Mesendoderm (in vitro differentiated cells): ENCODE results near the gene TSC2.
"Not testable (repeated sequence)": the region's sequence is repeated elsewhere in the genome, so short reads cannot be mapped to it uniquely, and the experiment has no call there.

Experiments used
- DNase-seq: peaks from one replicate; pipeline ENCODE4 v3.0.0; 2013
- H2AK5ac ChIP-seq: 2 replicates; pipeline ENCODE4 v1.6.1; 2013; ENCODE audit warnings: low read length, inconsistent platforms
- H2BK120ac ChIP-seq: 2 replicates; pipeline ENCODE4 v1.6.1; 2013; ENCODE audit warnings: low read depth, mild to moderate bottlenecking, low read length, moderate library complexity, mixed read lengths
- H2BK15ac ChIP-seq: replicated peaks from 2 replicates; pipeline ENCODE4 v1.6.1; 2013; ENCODE audit warnings: low read depth, mild to moderate bottlenecking, moderate library complexity
- H2BK5ac ChIP-seq: 2 replicates; pipeline ENCODE4 v1.6.1; 2013; ENCODE audit warnings: low read length, inconsistent platforms
- H3K18ac ChIP-seq: 2 replicates; pipeline ENCODE4 v1.6.1; 2013; ENCODE audit warnings: mild to moderate bottlenecking, low read length, mixed read lengths
- H3K23ac ChIP-seq: one replicate; pipeline ENCODE4 v1.6.1; 2013; ENCODE audit warnings: low read length
- H3K27ac ChIP-seq: 2 replicates; pipeline ENCODE4 v1.5.1; 2013; ENCODE audit warnings: low read depth, mild to moderate bottlenecking, inconsistent platforms, low read length, moderate library complexity
- H3K27me3 ChIP-seq: 2 replicates; pipeline ENCODE4 v1.6.1; 2013; ENCODE audit warnings: low read length, control low read depth, mild to moderate bottlenecking, inconsistent platforms; ENCODE audit not compliant: insufficient read depth, poor library complexity
- H3K36me3 ChIP-seq: 2 replicates; pipeline ENCODE4 v1.6.1; 2013; ENCODE audit warnings: low read length, inconsistent platforms; ENCODE audit not compliant: control insufficient read depth, insufficient read depth
- H3K4ac ChIP-seq: one replicate; pipeline ENCODE4 v1.6.1; 2013; ENCODE audit warnings: low read depth, mild to moderate bottlenecking, low read length, moderate library complexity
- H3K4me1 ChIP-seq: 2 replicates; pipeline ENCODE4 v1.6.1; 2013; ENCODE audit warnings: low read depth, low read length, inconsistent platforms; ENCODE audit not compliant: control insufficient read depth
- H3K4me2 ChIP-seq: 2 replicates; pipeline ENCODE4 v1.6.1; 2013; ENCODE audit warnings: low read length
- H3K4me3 ChIP-seq: 2 replicates; pipeline ENCODE4 v1.5.1; 2013; ENCODE audit warnings: mild to moderate bottlenecking, low read length
- H3K56ac ChIP-seq: one replicate; pipeline ENCODE4 v1.6.1; 2013; ENCODE audit warnings: low read length
- H3K79me1 ChIP-seq: 2 replicates; pipeline ENCODE4 v1.6.1; 2013; ENCODE audit warnings: low read length, inconsistent platforms
- H3K79me2 ChIP-seq: 2 replicates; pipeline ENCODE4 v1.6.1; 2013; ENCODE audit warnings: mild to moderate bottlenecking, low read length; ENCODE audit not compliant: control insufficient read depth, insufficient read depth
- H3K9ac ChIP-seq: 2 replicates; pipeline ENCODE4 v1.6.1; 2013; ENCODE audit warnings: low read length, inconsistent platforms
- H4K5ac ChIP-seq: one replicate; pipeline ENCODE4 v1.6.1; 2013; ENCODE audit warnings: low read length
- H4K8ac ChIP-seq: one replicate; pipeline ENCODE4 v1.6.1; 2013; ENCODE audit warnings: low read depth, mild to moderate bottlenecking, control low read depth, low read length, moderate library complexity
- WGBS: extraction: QIAGEN DNeasy Blood & Tissue Kit; methylation state at CpG from one replicate; pipeline ENCODE4 v1.1.7; 2013; ENCODE audit warnings: low lambda C conversion rate, missing lambda C conversion rate; ENCODE audit not compliant: insufficient coverage; ENCODE audit errors: extremely low coverage; 5-methylcytosine and 5-hydroxymethylcytosine counted together

Gene TSC2

GRCh38 chr16:2117960-2118722, 70.4 kb downstream of the TSC2 start:
- not testable (repeated sequence) for H3K36me3 ChIP-seq

GRCh38 chr16:2121325-2121724, 73.5 kb downstream of the TSC2 start:
- not testable (repeated sequence) for H2BK15ac ChIP-seq, H3K18ac ChIP-seq, H3K4me1 ChIP-seq, H4K5ac ChIP-seq, H3K36me3 ChIP-seq, H2BK5ac ChIP-seq, H3K4me2 ChIP-seq, H3K56ac ChIP-seq, H3K27me3 ChIP-seq, H2BK120ac ChIP-seq, H2AK5ac ChIP-seq, H3K23ac ChIP-seq, H3K27ac ChIP-seq, H3K4me3 ChIP-seq, H3K4ac ChIP-seq, H3K9ac ChIP-seq, H4K8ac ChIP-seq, H3K79me2 ChIP-seq, H3K79me1 ChIP-seq
- WGBS = no CpG with 5 or more reads among the region's 9 CpGs
- peak; percentile 43 for DNase-seq

More at GRCh38 chr16:2117960-2118722, 70.4 kb downstream of the TSC2 start:
- not testable (repeated sequence) for H3K79me2 ChIP-seq, H3K27ac ChIP-seq, H4K5ac ChIP-seq, H2AK5ac ChIP-seq, H3K27me3 ChIP-seq, H3K4me2 ChIP-seq, H3K23ac ChIP-seq, H2BK5ac ChIP-seq, DNase-seq, H3K4me1 ChIP-seq, H2BK120ac ChIP-seq, H4K8ac ChIP-seq, H3K18ac ChIP-seq, H3K56ac ChIP-seq, H3K79me1 ChIP-seq, H3K4me3 ChIP-seq, H3K4ac ChIP-seq, H3K9ac ChIP-seq, H2BK15ac ChIP-seq
- no CpG with 5 or more reads among the region's 35 CpGs for WGBS

- Histone ChIP-seq H3K4me3 (no peak overlapping the region), H4K5ac (no peak overlapping the region), H3K79me1 (no peaks in the 10 kb centered on the region), H3K36me3 (no peaks in the 10 kb centered on the region), H3K4me1 (no peaks in the 10 kb centered on the region), H2AK5ac (no peak overlapping the region), H3K4me2 (no peak overlapping the region), H3K23ac (no peak overlapping the region), H2BK5ac (no peak overlapping the region), H3K9ac (no peak overlapping the region), H3K56ac (no peak overlapping the region), H3K27me3 (no peaks in the 10 kb centered on the region), H3K79me2 (peaks cover 1% of the 10 kb centered on the region), H3K18ac (no peak overlapping the region), H2BK15ac (no peak overlapping the region), H2BK120ac (no peak overlapping the region), H4K8ac (no peak overlapping the region), H3K27ac (no peak overlapping the region), H3K4ac (no peak overlapping the region)
- DNase-seq = no peak
- no CpG with 5 or more reads among the region's 19 CpGs for WGBS
Observed at GRCh38 chr16:2121853-2122252, 74.1 kb downstream of the TSC2 start.

- DNase-seq = no peak
- Histone ChIP-seq H3K23ac (no peak overlapping the region), H3K9ac (no peak overlapping the region), H3K36me3 (no peaks in the 10 kb centered on the region), H2BK120ac (no peak overlapping the region), H3K18ac (no peak overlapping the region), H2AK5ac (no peak overlapping the region), H4K8ac (no peak overlapping the region), H2BK15ac (no peak overlapping the region), H3K4me2 (no peak overlapping the region), H3K79me1 (no peaks in the 10 kb centered on the region), H2BK5ac (no peak overlapping the region), H4K5ac (no peak overlapping the region), H3K27me3 (no peaks in the 10 kb centered on the region), H3K4me1 (no peaks in the 10 kb centered on the region), H3K79me2 (peaks cover 5% of the 10 kb centered on the region), H3K56ac (no peak overlapping the region), H3K4me3 (no peak overlapping the region), H3K27ac (no peak overlapping the region), H3K4ac (no peak overlapping the region)
- WGBS = no CpG with 5 or more reads among the region's 17 CpGs
Observed at GRCh38 chr16:2122429-2122828, 74.6 kb downstream of the TSC2 start.

- H3K27ac ChIP-seq, H2BK15ac ChIP-seq, H3K36me3 ChIP-seq, H3K4ac ChIP-seq, H3K4me1 ChIP-seq, H2AK5ac ChIP-seq, H4K5ac ChIP-seq, H3K4me2 ChIP-seq, DNase-seq, H4K8ac ChIP-seq, H3K56ac ChIP-seq, H3K79me1 ChIP-seq, H2BK5ac ChIP-seq, H3K23ac ChIP-seq, H3K27me3 ChIP-seq, H3K4me3 ChIP-seq, H3K9ac ChIP-seq, H3K79me2 ChIP-seq, H2BK120ac ChIP-seq, H3K18ac ChIP-seq: not testable (repeated sequence)
- no CpG with 5 or more reads among the region's 26 CpGs for WGBS
Observed at GRCh38 chr16:2122934-2123683, 75.3 kb downstream of the TSC2 start.
